Left ventricle myocardium inferior (tissue), 1 donor: Measurements from ENCODE around the gene REEP1. TPM values are rescaled to one million over a fixed set of nuclear protein-coding genes. Genes with fewer than 3 reads are reported as not detected.

Source experiments
- DNase-seq: peaks from one replicate; pipeline ENCODE4 v3.0.0-alpha.2; 2020
- H3K27ac ChIP-seq: fragments of 200-600 bp; replicated peaks from 2 replicates; pipeline ENCODE4 v1.8.0; 2021
- H3K27me3 ChIP-seq: fragments of 200-600 bp; 2 replicates; pipeline ENCODE4 v1.8.0; 2021; ENCODE audit warnings: low read depth
- H3K36me3 ChIP-seq: fragments of 200-600 bp; 2 replicates; pipeline ENCODE4 v1.8.0; 2021
- H3K4me1 ChIP-seq: fragments of 200-600 bp; 2 replicates; pipeline ENCODE4 v1.8.0; 2021
- H3K4me3 ChIP-seq: fragments of 200-600 bp; 2 replicates; pipeline ENCODE4 v1.8.0; 2021; ENCODE audit warnings: mild to moderate bottlenecking, moderate library complexity
- H3K9me3 ChIP-seq: fragments of 200-600 bp; replicated peaks from 2 replicates; pipeline ENCODE4 v1.8.0; 2021
- intact Hi-C: fragments of 100-400 bp; cut with micrococcal nuclease; formaldehyde crosslinking; loops from one replicate; pipeline ENCODE4 v1.11.0; 2022
- total RNA-seq: library from RNA; stranded (reverse); fragmentation: NEBNext Ultra II Directional; extraction: Animal tissue kit (Norgen Biotek cat#: 25700); gene quantifications from one replicate; pipeline ENCODE4 v1.2.1, GENCODE V29; 2021
- TF ChIP-seq, protein P1 (sequence below): fragments of 200-600 bp; IDR thresholded peaks from 2 replicates; pipeline ENCODE4 v1.8.0; 2021; ENCODE audit warnings: antibody characterized with exemption, mild to moderate bottlenecking, borderline replicate concordance
- donor health status: DM: no; HTN: yes; CAD: no; lungs with severe emphysema.

The REEP1 gene
- total RNA-seq, 1 donor from 2014 or later, result 30.2 TPM

DNA sequence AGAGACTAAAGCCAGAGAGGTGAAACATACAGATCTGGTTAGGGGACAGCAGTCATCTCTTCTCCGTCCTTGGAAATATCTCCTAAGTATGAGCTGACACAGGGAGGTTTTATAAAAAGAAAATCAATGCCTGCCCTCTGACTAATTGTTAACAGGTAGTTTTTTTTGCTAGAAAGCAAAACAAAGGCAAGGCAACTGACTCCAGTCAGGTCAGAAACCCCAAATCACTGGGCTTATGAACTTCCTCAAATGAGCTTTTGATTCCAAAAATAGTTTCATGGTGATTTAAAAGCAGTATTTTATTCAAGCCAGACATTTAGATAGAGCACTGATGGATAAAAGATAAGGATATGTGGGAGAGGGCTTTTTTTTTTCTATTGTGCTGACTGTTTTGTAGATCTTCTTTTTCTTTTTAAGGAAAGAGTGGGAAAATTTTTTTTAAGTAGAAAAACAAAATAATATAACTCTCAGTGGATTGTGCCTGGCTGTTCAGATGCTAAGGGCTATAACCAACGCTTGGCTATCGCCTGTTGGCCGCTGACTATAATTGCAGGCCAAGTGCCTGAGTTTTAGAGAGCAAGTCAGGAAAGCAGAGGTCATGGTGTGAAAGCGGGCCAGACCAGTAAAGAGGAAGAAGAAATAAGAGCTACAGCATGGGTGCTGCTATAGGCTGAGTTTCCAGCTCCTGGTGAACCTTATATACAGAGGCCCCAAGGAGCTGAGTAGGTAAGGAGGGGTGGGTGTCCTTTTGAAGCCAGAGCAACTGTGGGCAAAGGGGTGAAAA, 93.3 kb downstream of the REEP1 start:
- H3K4me1 ChIP-seq, result peaks cover 22% of the 10 kb centered on the region
- H3K9me3 ChIP-seq, result no peaks in the 10 kb centered on the region
- no peaks in the 10 kb centered on the region for H3K27me3 ChIP-seq
- H3K4me3 ChIP-seq, result no peak overlapping the region
- H3K27ac ChIP-seq, result no peak overlapping the region
- TF ChIP-seq, protein P1, sequence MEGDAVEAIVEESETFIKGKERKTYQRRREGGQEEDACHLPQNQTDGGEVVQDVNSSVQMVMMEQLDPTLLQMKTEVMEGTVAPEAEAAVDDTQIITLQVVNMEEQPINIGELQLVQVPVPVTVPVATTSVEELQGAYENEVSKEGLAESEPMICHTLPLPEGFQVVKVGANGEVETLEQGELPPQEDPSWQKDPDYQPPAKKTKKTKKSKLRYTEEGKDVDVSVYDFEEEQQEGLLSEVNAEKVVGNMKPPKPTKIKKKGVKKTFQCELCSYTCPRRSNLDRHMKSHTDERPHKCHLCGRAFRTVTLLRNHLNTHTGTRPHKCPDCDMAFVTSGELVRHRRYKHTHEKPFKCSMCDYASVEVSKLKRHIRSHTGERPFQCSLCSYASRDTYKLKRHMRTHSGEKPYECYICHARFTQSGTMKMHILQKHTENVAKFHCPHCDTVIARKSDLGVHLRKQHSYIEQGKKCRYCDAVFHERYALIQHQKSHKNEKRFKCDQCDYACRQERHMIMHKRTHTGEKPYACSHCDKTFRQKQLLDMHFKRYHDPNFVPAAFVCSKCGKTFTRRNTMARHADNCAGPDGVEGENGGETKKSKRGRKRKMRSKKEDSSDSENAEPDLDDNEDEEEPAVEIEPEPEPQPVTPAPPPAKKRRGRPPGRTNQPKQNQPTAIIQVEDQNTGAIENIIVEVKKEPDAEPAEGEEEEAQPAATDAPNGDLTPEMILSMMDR, result no peak
- DNase-seq, result no peak
- intact Hi-C loops, result no loop called here
- H3K36me3 ChIP-seq, result no peaks in the 10 kb centered on the region

DNA sequence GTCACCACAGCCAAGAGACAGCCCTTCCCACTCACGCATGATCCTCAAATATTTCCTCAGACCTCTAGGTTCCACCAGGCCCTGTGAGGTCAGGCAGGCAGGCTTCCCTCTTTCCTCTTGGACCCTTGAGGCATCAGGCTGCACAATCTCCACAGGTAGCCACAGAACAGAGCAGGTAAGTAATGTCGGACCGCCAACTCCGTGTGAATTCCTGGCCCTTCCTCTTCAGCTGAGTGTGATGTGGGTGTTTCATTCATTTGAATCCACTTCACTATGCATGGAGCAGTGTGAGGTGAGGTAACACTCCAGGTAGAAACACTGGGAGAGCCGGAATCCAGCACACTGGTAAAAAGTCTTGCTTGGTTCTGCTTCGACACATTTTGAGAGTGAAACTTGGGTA, 94.2 kb downstream of the REEP1 start:
- H3K4me1 ChIP-seq, result peaks cover 19% of the 10 kb centered on the region
- no peak overlapping the region for H3K4me3 ChIP-seq

DNA sequence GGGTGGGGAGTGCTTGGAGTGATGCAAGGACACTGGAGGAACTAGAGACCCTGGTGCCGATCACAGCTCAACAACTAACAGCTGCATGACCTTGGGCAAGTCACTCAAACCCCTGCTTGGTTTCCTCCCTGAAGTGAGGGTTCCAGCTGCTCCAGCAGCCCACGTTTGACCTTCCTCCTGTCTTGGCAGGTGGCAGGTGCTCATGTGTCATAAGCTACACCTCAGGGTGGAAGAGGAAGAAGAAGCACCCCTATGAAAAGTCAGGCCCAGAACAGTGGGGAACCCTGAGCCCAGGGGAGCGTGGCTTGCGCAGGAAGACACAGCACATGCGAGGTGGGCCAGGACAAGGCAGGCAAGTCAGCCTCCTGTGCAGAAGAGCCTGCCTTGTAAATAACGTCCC, 95.8 kb downstream of the REEP1 start:
- Histone ChIP-seq H3K4me1 (peaks cover 19% of the 10 kb centered on the region), H3K27me3 (no peaks in the 10 kb centered on the region), H3K27ac (no peak overlapping the region), H3K36me3 (no peaks in the 10 kb centered on the region), H3K9me3 (no peaks in the 10 kb centered on the region), H3K4me3 (no peak overlapping the region)
- TF ChIP-seq, protein P1, result no peak
- intact Hi-C loops, result no loop called here
- no peak for DNase-seq

More for the DNA sequence above, 94.2 kb downstream of the REEP1 start:
- no peak overlapping the region for H3K27ac ChIP-seq
- no peaks in the 10 kb centered on the region for H3K9me3 ChIP-seq
- H3K27me3 ChIP-seq, result no peaks in the 10 kb centered on the region
- intact Hi-C loops, result no loop called here
- H3K36me3 ChIP-seq, result no peaks in the 10 kb centered on the region
- TF ChIP-seq, protein P1, result no peak
- no peak for DNase-seq

DNA sequence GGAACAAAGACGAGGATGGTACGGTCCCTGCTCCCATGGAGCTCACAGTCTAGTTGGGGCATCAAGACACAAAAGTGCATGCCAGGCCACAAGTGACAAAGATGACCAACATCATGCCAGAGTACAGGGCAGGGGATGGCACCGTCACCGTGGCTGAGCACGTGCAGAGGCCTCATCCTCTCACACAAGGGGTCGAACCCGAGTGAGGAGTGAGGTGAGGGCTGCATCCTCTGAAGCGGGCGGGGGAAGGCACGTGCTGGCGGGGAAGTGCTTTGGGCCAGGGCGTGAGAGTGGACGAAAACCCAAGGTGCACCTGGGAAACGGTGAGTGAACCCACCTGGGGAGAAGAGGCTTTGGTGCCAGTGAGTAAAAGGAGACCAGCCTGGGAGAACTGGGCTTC, 97.2 kb downstream of the REEP1 start:
- Histone ChIP-seq H3K36me3 (no peaks in the 10 kb centered on the region), H3K4me3 (no peak overlapping the region), H3K9me3 (no peaks in the 10 kb centered on the region), H3K4me1 (peaks cover 19% of the 10 kb centered on the region), H3K27ac (no peak overlapping the region), H3K27me3 (no peaks in the 10 kb centered on the region)
- intact Hi-C loops, result no loop called here
- TF ChIP-seq, protein P1, result no peak
- no peak for DNase-seq

DNA sequence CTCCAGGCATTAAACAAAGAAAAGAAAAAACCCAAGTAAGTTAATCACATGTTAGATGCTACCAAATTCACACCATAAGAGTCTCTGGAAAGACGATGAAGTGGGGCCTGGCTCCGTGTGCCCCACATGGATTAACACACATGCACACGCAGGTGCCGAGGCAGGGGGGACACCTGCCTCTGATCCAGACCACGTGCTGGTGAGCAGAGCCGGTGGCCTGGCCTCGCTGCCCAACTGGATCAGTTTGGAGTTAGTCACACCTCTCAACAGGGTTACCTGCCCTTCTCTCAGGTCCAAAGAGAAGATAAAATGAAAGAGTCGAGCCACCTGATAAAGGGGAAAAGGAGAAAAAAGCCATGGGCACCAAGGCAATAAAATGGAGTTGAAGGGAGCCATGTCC, 97.7 kb downstream of the REEP1 start:
- Histone ChIP-seq H3K4me1 (peaks cover 20% of the 10 kb centered on the region), H3K4me3 (no peak overlapping the region)

More for the DNA sequence above, 97.7 kb downstream of the REEP1 start:
- H3K27me3 ChIP-seq, result no peaks in the 10 kb centered on the region
- no peaks in the 10 kb centered on the region for H3K36me3 ChIP-seq
- H3K27ac ChIP-seq, result no peak overlapping the region
- H3K9me3 ChIP-seq, result no peaks in the 10 kb centered on the region
- intact Hi-C loops, result no loop called here
- DNase-seq, result no peak
- TF ChIP-seq, protein P1, result no peak
